Breast epithelium (tissue), 4 donors: ENCODE data around the gene DSCAML1. TPM values are rescaled to one million over a fixed set of nuclear protein-coding genes. Genes with fewer than 3 reads are reported as not detected.

Experiments
- DNase-seq, 2 donors: peaks; one replicate each; pipeline ENCODE4 v3.0.0-alpha.2; 2019; ENCODE audit warnings: low spot score in 2 of 2
- H3K27ac ChIP-seq, 2 donors: fragments of 200-600 bp; sonication (generic) in 1 of 2; one replicate each; pipeline ENCODE4 v1.5.1; 2016 to 2019; ENCODE audit warnings: mild to moderate bottlenecking in 1 of 2
- H3K27me3 ChIP-seq, 2 donors: fragments of 200-600 bp; sonication (generic) in 1 of 2; one replicate each; pipeline versions ENCODE4 v1.5.1 to v1.6.0; 2017 to 2019; ENCODE audit warnings: control low read depth in 1 of 2, mild to moderate bottlenecking in 1 of 2
- H3K36me3 ChIP-seq: fragments of 200-600 bp; one replicate; pipeline ENCODE4 v1.5.1; 2019
- H3K4me1 ChIP-seq, 2 donors: fragments of 200-600 bp; sonication (generic); one replicate each; pipeline ENCODE4 v1.5.1; 2016 to 2019; ENCODE audit warnings: control low read depth in 1 of 2
- H3K4me3 ChIP-seq, 3 donors: fragments of 200-600 bp; sonication (generic); 1 replicate in 2 of 3; 2 replicates in 1 of 3; pipeline ENCODE4 v1.5.1; 2016 to 2019; ENCODE audit warnings: mild to moderate bottlenecking in 3 of 3, moderate library complexity in 2 of 3
- H3K9me3 ChIP-seq, 2 donors: fragments of 200-600 bp; sonication (generic) in 1 of 2; one replicate each; pipeline ENCODE4 v1.5.1; 2016 to 2019; ENCODE audit warnings: control low read depth in 1 of 2
- POLR2A ChIP-seq: fragments of 450-650 bp; IDR thresholded peaks from one replicate; pipeline ENCODE4 v1.6.1; 2016; ENCODE audit warnings: antibody characterized with exemption, mild to moderate bottlenecking, moderate library complexity
- POLR2AphosphoS5 ChIP-seq, 3 donors: sonication (generic); formaldehyde crosslinking; IDR thresholded peaks; one replicate each; pipeline ENCODE4 v1.6.1; 2017; ENCODE audit warnings: antibody characterized with exemption in 3 of 3
- intact Hi-C: fragments of 100-400 bp; cut with DNase I; formaldehyde crosslinking; loops from one replicate; pipeline ENCODE4 v1.15.1; 2023; ENCODE audit warnings: low total_unique reads
- total RNA-seq, 3 donors: library from RNA; depleted of rRNA; stranded (reverse); fragments of >200 nt; gene quantifications; one replicate each; pipeline ENCODE4 v1.1.0, GENCODE V29; 2016
- TF ChIP-seq, protein P1 (sequence below), 3 donors: fragments of 450-650 bp; IDR thresholded peaks; one replicate each; pipeline ENCODE4 v1.5.1; 2016 to 2017; ENCODE audit warnings: antibody characterized with exemption in 3 of 3, mild to moderate bottlenecking in 3 of 3, moderate library complexity in 3 of 3

The DSCAML1 gene
- total RNA-seq, 3 donors from 2014 or later = 0.33 to 1.8 (median 0.64) TPM

GRCh38 chr11:117514256-117514655 lies 282.8 kb downstream of the DSCAML1 start:
- no peaks in the 10 kb centered on the region for H3K27me3 ChIP-seq
- intact Hi-C loops = no loop called here
- no peak overlapping the region for H3K27ac ChIP-seq
- no peak overlapping the region for H3K4me3 ChIP-seq
- no peaks in the 10 kb centered on the region for H3K9me3 ChIP-seq
- no peaks in the 10 kb centered on the region for H3K36me3 ChIP-seq
- H3K4me1 ChIP-seq = no peaks in the 10 kb centered on the region
- no peak for DNase-seq
- TF ChIP-seq POLR2AphosphoS5 (IDR thresholded peaks at IDR 0.05) (no peak), POLR2A (no peak)
- TF ChIP-seq, protein P1, sequence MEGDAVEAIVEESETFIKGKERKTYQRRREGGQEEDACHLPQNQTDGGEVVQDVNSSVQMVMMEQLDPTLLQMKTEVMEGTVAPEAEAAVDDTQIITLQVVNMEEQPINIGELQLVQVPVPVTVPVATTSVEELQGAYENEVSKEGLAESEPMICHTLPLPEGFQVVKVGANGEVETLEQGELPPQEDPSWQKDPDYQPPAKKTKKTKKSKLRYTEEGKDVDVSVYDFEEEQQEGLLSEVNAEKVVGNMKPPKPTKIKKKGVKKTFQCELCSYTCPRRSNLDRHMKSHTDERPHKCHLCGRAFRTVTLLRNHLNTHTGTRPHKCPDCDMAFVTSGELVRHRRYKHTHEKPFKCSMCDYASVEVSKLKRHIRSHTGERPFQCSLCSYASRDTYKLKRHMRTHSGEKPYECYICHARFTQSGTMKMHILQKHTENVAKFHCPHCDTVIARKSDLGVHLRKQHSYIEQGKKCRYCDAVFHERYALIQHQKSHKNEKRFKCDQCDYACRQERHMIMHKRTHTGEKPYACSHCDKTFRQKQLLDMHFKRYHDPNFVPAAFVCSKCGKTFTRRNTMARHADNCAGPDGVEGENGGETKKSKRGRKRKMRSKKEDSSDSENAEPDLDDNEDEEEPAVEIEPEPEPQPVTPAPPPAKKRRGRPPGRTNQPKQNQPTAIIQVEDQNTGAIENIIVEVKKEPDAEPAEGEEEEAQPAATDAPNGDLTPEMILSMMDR (IDR thresholded peaks at IDR 0.05) = no peak

GRCh38 chr11:117513666-117514065 lies 283.4 kb downstream of the DSCAML1 start:
- Histone ChIP-seq H3K4me3 (no peak overlapping the region), H3K27me3 (no peaks in the 10 kb centered on the region), H3K36me3 (no peaks in the 10 kb centered on the region), H3K27ac (no peak overlapping the region), H3K4me1 (no peaks in the 10 kb centered on the region), H3K9me3 (no peaks in the 10 kb centered on the region)
- no peak for TF ChIP-seq POLR2AphosphoS5 (IDR thresholded peaks at IDR 0.05)
- TF ChIP-seq, protein P1 (IDR thresholded peaks at IDR 0.05) = no peak
- TF ChIP-seq POLR2A = no peak
- DNase-seq = no peak
- intact Hi-C loops = loop anchor here (2.0 kb wide), 1 partner anchor 19 kb away; no protein-coding TSS in a partner anchor

GRCh38 chr11:117511931-117512539 lies 285.0 kb downstream of the DSCAML1 start:
- intact Hi-C loops = loop anchor here (2.0 kb wide), 1 partner anchor 21 kb away; no protein-coding TSS in a partner anchor
- DNase-seq = no peak
- no peaks in the 10 kb centered on the region for H3K9me3 ChIP-seq
- no peak overlapping the region for H3K27ac ChIP-seq
- H3K36me3 ChIP-seq = no peaks in the 10 kb centered on the region
- no peak for TF ChIP-seq POLR2AphosphoS5 (IDR thresholded peaks at IDR 0.05)
- TF ChIP-seq, protein P1 (IDR thresholded peaks at IDR 0.05) = no peak
- TF ChIP-seq POLR2A = no peak
- no peaks in the 10 kb centered on the region for H3K27me3 ChIP-seq
- no peak overlapping the region for H3K4me3 ChIP-seq
- no peaks in the 10 kb centered on the region for H3K4me1 ChIP-seq

DNA sequence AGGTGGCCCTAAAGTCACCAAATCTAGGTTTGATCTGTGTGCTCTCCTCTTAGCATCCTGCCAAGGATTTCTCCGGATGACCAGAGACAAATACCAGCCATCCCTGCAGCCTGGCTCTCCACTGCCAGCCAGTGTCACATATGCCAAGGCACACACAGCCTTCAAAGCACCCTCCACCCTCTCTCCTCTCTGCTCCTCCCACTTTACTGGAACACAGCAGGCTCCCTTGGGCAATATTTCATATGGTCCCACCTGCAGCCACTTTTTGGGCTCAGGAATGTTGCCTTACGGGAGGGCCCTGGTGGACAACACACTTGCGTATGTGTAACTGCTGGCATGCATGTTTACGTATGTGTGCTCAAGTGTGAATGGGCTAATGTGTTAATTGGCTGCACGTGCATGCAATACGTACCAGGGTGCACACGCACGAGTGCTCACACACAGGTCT lies 285.5 kb downstream of the DSCAML1 start:
- no peak for DNase-seq
- H3K9me3 ChIP-seq = no peaks in the 10 kb centered on the region
- H3K27me3 ChIP-seq = no peaks in the 10 kb centered on the region
- no peaks in the 10 kb centered on the region for H3K4me1 ChIP-seq
- no peak for TF ChIP-seq POLR2AphosphoS5 (IDR thresholded peaks at IDR 0.05)
- TF ChIP-seq, protein P1 (IDR thresholded peaks at IDR 0.05) = no peak
- H3K4me3 ChIP-seq = no peak overlapping the region
- intact Hi-C loops = no loop called here
- no peaks in the 10 kb centered on the region for H3K36me3 ChIP-seq
- H3K27ac ChIP-seq = no peak overlapping the region

- Histone ChIP-seq H3K4me1 (no peaks in the 10 kb centered on the region), H3K27me3 (no peaks in the 10 kb centered on the region), H3K9me3 (no peaks in the 10 kb centered on the region), H3K27ac (no peak overlapping the region), H3K4me3 (no peak overlapping the region), H3K36me3 (no peaks in the 10 kb centered on the region)
- no peak for TF ChIP-seq POLR2AphosphoS5 (IDR thresholded peaks at IDR 0.05)
- intact Hi-C loops = no loop called here
- DNase-seq = no peak
Observed at GRCh38 chr11:117510646-117511045, 286.4 kb downstream of the DSCAML1 start.
